SH-SY5Y (cell line): ENCODE results near the gene YRDC.

Experiments used
- GATA2 ChIP-seq: IDR thresholded peaks from 2 replicates; pipeline ENCODE4 v1.6.1; 2011; ENCODE audit warnings: mild to moderate bottlenecking, low read depth, low read length
- GATA3 ChIP-seq: IDR thresholded peaks from 2 replicates; pipeline ENCODE4 v1.6.1; 2011; ENCODE audit warnings: low read depth, mild to moderate bottlenecking, low read length, moderate library complexity

The YRDC gene

DNA sequence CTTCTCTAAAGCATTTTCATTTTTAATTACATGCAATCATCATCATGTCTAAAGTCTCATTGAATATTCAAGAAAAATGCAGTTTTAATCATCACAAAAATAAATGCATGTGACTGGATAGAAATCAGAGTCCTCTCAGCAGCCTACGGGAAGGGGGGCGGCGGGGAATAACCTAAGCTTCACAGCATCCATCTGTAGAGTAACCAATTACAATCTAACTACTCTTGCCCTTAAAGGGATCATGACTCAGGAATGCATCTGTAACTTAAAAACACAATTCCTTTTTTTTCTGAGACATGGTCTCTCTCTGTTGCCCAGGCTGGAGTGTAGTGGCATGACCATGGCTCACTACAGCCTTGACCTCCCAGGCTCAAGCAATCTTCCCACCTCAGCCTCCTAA lies 28.8 kb upstream of the YRDC start:
- TF ChIP-seq GATA2 (no peak), GATA3 (no peak)

GRCh38 chr1:37831809-37832208 lies 23.8 kb upstream of the YRDC start:
- no peak for TF ChIP-seq GATA2
- no peak for TF ChIP-seq GATA3

GRCh38 chr1:37831109-37831508 lies 23.1 kb upstream of the YRDC start:
- TF ChIP-seq GATA2 (no peak), GATA3 (no peak)

DNA sequence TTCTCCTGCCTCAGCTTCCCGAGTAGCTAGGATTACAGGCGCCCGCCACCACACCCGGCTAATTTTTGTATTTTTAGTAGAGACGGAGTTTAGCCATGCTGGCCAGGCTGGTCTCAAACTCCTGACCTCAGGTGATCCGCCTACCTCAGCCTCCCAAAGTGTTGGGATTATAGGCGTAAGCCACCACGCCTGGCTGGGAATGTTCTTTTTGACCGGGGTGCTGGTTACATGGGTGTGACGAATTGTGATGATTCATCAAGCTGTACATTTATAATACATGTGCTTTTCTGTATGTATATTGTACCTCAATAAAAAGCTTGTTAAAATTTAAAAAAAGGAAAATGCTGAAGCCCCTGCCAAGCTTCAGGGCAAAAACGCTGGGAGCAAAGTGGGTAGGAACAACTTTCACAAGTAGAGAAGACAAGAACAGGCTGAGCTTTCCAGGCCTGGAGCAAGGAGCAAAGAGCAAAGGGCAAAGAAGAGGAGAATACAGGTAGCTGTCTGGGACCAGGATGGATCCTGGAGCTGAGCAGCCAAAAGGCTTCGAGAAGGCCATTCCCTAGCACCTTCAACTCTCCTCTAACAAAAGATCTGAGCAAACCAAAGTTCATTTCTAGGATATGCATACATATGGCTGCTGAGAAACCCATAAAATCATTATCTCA lies 20.5 kb upstream of the YRDC start:
- TF ChIP-seq GATA3, result no peak
- no peak for TF ChIP-seq GATA2

DNA sequence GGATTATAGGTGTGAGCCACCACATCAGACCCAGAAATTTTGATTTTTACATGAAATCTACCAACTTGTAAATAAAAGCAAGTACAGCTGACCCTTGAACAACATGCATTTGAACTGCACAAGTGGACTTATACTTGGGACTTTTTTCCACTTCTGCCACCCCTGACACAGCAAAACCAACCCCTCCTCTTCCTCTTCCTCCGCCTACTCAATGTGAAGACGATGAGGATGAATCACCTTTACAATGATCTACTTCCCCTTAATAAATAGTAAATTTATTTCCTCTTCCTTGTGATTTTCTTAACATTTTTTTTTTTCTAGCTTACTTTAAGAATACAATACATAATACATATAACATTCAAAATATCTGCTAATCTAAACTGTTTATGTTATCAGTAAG lies 17.5 kb upstream of the YRDC start:
- no peak for TF ChIP-seq GATA3
- no peak for TF ChIP-seq GATA2

GRCh38 chr1:37824001-37824400 lies 16.0 kb upstream of the YRDC start:
- TF ChIP-seq GATA2 (no peak), GATA3 (no peak)

DNA sequence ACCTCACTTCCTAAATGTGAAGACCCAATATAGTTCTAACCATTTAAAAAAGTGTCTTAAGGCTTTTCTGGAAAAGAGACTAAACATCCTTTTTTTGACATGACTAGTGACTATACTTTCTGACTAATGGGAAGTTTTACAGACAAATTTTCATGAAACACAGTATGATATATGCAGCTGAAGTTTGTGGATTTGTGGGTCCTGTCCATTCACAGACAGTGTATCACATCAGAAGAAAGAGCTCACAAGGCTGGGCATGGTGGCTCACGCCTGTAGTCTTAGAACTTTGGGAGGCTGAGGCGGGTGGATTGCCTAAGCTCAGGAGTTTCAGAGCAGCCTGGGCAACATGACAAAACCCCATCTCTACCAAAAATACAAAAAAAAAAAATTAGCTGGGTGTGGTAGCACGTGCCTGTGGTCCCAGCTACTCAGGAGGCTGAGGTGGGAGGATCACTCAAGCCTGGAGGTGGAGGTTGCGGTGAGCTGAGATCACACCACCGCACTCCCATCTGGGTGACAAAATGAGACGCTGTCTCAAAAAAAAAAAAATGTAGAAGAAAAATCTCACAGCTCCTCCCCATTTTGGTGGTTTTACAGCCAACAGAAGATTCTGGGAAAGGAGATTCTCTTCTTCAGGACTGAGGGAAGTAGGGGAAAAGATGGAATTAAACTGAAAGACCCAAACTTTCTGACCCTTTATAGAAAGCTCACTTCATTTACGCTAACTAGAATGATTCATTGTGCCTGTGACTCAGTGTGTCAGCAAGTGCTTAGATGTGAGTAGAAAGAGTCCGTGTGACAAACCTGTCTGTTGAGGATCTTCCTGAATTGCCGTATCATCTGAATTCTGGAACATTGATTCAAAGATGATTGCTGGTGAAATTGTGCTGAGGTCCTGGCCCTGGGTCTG lies 15.2 kb upstream of the YRDC start:
- TF ChIP-seq GATA2 (no peak), GATA3 (no peak)

DNA sequence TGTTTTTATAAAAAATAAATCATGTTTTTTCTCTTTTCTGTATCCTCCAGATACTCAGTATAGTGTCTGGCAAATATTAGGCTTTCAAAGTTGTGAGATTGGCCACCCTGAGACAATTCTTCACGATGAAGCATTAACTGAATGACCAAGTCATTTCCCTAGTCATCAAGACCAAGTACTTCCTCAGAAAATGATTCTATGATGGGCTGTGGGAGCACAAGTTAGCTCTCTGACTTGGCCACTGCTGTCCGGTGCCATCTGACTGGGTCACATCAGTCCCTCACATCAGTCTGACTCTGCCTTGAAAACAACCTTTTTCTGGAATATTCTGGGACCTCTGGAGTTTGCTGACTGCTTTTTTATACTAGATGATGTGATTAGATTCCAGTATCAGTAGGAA lies 13.5 kb upstream of the YRDC start:
- TF ChIP-seq GATA3 (no peak), GATA2 (no peak)

DNA sequence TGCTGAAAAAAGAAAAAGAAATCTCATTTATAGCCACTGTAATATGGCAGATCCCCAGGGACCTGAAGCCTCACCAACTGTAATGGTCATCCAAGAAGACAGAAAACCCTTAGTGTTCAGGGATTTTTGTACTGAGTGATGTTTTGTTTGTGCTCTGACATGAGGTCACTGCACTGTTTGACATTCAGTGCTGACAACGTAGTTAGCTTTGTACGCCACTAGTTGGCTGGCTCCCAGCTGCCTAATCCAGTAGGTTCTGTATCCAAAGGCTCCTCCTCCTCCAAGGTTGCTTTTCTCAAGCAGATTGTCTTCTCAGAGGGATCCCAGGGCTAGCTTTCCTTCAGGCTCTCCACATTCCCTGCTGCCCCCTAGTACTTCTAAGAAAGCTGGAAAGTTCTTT lies 9.5 kb upstream of the YRDC start:
- TF ChIP-seq GATA2 (no peak), GATA3 (no peak)

GRCh38 chr1:37814252-37814651 lies 6.2 kb upstream of the YRDC start:
- TF ChIP-seq GATA3 (no peak), GATA2 (no peak)

DNA sequence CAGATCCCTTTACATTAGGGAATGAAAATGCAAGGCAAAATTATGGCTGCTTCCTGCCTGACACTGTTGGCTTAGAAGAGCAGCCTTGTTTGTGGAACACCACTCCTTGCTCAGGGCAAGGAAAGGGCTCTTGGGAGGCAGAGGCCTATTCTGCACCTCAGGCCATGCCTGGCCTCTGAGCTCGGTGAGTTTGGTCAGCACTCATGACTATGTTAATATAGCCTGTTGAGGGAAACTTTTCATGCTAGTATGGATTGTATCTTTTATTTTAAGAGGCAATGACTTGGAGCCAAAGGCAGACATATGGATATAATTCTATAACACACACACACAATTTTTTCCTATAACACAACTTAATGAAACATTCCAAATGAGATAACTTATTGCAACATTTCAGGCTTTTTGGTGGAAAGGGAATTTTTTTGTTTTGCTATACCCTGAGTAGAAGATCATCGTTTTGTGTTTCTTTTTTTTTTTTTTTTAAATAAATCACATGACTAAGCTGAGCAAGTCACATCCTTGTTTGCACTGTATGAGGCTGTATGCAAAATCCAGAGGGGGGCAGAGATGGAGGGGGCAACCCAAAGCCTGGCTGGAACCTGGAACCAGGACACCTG lies 5.6 kb upstream of the YRDC start:
- TF ChIP-seq GATA2 (no peak), GATA3 (no peak)

- TF ChIP-seq GATA3, result no peak
- no peak for TF ChIP-seq GATA2
These were observed 3.1 kb upstream of the YRDC start for GRCh38 chr1:37811027-37811655.

DNA sequence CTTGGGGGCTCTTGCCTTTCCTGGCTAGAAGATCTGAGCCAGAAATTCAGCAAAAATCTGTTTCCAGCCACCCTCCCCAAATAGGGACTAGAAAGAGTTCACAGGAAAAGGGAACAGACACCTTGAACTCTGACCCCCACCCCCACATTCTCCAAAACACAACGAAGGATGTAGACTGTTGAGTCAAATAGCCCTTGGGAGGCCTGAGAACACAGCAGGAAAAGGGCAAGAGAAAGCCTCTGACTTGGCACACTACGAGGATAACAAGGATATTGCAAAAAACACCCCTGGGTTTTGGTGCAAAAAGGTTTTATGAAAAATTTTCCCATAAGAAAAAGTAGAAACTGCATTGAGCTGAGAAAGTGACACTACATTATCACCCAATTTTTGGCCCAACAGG lies 1.9 kb upstream of the YRDC start:
- TF ChIP-seq GATA2 (no peak), GATA3 (no peak)

- TF ChIP-seq GATA2 (no peak), GATA3 (no peak)
These were observed 636 bp upstream of the YRDC start for GRCh38 chr1:37808369-37809319.
